Breast epithelium (tissue), 3 donors: Measurements from ENCODE around the gene PROP1.

Experiments
- CTCF ChIP-seq, 3 donors: fragments of 450-650 bp; IDR thresholded peaks; one replicate each; pipeline ENCODE4 v1.5.1; 2016 to 2017; ENCODE audit warnings: antibody characterized with exemption in 3 of 3, mild to moderate bottlenecking in 3 of 3, moderate library complexity in 3 of 3
- POLR2A ChIP-seq: fragments of 450-650 bp; IDR thresholded peaks from one replicate; pipeline ENCODE4 v1.6.1; 2016; ENCODE audit warnings: antibody characterized with exemption, mild to moderate bottlenecking, moderate library complexity

GRCh38 chr5:177995691-177996595 lies at the start of gene PROP1:
- TF ChIP-seq CTCF (IDR thresholded peaks at IDR 0.05) (no peak), POLR2A (no peak)
